ENCODE measurements around the gene UBALD2.

UBALD2 gene

DNA sequence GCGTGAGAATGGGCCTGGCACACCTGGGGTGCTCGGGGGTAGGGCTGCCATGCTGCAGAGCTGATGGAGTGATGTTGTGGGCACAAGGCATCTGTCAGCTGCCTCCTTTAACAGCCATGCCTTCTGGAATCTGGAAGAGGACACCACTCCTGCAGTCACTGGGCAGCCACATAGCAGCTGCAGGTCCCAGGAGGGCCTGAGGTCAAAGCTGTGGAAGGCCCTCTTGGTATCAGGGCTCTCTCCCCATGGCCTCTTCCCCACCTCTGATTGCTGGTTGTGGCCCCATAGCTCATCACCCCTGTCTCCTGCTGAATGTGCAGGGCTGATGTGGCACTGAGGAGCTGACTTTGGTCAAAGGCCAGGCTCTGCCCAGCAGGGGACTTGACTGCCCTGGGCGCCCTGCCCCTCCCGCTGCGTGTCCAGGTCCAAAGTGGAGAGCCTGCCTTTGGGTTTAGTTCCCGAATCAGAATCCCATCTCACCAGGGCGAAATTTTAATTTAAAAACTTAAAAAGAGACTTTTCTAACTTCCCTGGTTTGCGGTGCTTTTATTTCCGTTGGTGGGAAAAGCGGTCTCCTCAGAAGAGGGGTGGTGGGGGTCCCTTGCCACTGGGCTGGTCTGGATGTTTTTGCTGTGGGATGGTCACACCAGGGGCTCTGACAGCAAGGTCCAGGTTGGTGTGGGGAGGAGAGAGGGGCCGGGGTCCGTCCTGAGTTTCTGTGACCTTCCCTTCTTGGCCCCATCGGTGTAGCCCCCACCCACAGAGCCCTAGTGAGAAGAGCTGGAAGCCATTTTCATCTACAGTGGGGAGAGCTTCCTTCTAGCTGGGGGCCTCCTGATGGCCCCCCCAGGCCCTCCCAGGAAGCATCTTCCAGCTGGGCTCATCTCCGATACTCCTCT is 5.9 kb downstream of the UBALD2 start:
- H3K27ac ChIP-seq: no peak overlapping the region
- H3K4me2 ChIP-seq (ENCODE audit: low read length): no peak overlapping the region
- TF ChIP-seq, protein P1, sequence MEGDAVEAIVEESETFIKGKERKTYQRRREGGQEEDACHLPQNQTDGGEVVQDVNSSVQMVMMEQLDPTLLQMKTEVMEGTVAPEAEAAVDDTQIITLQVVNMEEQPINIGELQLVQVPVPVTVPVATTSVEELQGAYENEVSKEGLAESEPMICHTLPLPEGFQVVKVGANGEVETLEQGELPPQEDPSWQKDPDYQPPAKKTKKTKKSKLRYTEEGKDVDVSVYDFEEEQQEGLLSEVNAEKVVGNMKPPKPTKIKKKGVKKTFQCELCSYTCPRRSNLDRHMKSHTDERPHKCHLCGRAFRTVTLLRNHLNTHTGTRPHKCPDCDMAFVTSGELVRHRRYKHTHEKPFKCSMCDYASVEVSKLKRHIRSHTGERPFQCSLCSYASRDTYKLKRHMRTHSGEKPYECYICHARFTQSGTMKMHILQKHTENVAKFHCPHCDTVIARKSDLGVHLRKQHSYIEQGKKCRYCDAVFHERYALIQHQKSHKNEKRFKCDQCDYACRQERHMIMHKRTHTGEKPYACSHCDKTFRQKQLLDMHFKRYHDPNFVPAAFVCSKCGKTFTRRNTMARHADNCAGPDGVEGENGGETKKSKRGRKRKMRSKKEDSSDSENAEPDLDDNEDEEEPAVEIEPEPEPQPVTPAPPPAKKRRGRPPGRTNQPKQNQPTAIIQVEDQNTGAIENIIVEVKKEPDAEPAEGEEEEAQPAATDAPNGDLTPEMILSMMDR (IDR thresholded peaks at IDR 0.05): no peak
- H3K4me1 ChIP-seq: peaks cover 35% of the 10 kb centered on the region
- no peaks in the 10 kb centered on the region for H3K36me3 ChIP-seq (ENCODE audit: control insufficient read depth, insufficient read depth, low read length)
- no peak overlapping the region for H3K9ac ChIP-seq
- H2AFZ ChIP-seq: no peak overlapping the region
- H3K27me3 ChIP-seq (ENCODE audit: control insufficient read depth, insufficient read depth, low read length): no peaks in the 10 kb centered on the region
- no peak overlapping the region for H3K4me3 ChIP-seq (ENCODE audit: low read depth, low read length)
- H3K79me2 ChIP-seq: peaks cover 26% of the 10 kb centered on the region
- H3K9me3 ChIP-seq (ENCODE audit: control insufficient read depth, low read length): no peaks in the 10 kb centered on the region

DNA sequence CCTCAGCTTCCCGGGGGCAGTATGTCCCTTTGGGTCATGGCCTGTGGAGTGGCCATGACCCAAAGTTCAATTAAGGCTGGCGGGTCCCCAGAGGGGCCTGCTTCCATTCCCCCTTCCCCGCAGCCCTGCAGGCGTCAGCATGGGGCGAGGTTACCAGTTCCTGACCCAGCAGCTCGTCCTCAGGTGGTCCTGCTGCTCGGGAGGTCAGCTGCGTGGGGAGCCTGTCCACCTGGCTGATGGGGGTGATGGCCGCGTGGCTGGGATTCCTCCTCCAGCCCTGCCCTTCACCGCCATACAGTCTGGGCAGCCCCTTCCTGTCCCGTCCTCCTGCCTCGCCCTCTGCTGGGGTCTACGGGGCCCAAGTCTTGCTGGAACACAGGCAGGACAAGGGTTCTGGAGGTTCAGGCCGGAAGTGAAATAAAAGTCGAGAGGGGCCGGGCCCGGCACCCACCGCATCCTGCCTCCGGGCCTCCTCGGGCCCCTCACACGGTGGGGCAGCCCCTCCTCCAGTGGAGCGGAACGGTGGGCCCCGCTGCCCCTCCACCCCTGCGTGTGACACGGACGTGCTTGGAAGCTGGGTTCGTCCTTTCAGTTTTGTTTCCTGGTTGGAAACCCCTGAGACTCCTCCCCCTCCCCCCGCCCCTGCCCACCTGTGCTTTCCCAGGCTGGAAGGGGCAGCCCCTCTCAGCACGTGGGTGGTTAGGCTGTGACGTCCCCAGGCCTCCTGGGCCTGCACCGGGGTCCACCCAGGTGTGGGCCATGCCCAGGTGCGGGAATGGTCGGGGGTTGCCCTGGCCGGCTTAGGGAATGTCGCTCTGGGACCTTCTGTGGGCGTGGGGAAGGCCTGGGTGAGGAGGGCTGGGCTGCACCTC is 6.8 kb downstream of the UBALD2 start:
- Histone ChIP-seq H3K36me3 (ENCODE audit: control insufficient read depth, insufficient read depth, low read length) (no peaks in the 10 kb centered on the region), H3K27ac (no peak overlapping the region), H3K4me1 (peaks cover 33% of the 10 kb centered on the region)

DNA sequence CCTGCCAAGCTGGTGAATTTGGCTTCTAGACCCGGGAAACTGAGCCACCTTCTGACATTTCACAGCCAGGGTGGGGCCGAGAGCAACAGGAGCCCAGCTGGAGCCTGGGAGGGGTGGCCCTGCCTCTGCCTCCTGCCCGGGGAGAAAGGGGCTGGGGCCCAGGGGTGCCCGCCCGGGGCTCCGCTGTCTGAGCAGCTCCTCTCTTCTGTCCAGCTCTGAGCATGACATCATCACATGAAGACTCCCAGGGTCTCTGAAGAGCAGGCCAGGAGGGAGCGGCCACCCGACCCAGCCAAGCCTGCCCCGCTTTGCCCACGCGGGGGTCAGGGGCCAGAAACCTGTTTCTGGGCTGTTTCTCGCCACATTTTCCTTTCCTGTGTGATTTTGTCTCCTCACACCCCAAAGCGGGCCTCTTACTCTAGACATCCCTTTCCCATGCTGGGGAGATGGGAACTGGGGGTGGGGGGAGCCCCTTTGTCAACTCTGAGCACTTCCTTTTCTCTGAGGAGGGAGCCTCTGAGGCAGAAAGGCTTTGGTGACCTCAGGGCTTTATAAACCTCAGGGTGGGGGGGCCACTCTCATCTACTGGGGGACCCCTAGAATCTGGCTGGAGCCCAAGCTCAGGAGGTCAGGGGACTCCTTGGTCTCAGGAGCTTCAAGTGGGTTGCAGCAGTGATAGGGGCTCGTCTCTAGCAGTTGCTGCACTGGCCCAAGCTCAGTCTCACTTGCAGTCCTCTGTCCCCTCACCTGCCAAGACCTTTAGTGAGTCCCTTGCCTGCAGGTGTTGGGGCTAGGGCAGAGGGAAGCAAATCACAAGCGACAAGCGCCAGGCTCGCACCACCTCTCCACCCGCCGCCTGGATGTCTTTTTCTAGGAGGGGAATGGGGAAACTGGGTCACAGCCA is 7.6 kb downstream of the UBALD2 start:
- peaks cover 27% of the 10 kb centered on the region for H3K4me1 ChIP-seq
- H2AFZ ChIP-seq: no peak overlapping the region
- TF ChIP-seq, protein P1 (IDR thresholded peaks at IDR 0.05): no peak
- H3K79me2 ChIP-seq: peaks cover 17% of the 10 kb centered on the region
- no peaks in the 10 kb centered on the region for H3K36me3 ChIP-seq (ENCODE audit: control insufficient read depth, insufficient read depth, low read length)
- no peak overlapping the region for H3K4me3 ChIP-seq (ENCODE audit: low read depth, low read length)
- H3K27ac ChIP-seq: no peak overlapping the region
- no peak overlapping the region for H3K4me2 ChIP-seq (ENCODE audit: low read length)
- no peaks in the 10 kb centered on the region for H3K27me3 ChIP-seq (ENCODE audit: control insufficient read depth, insufficient read depth, low read length)
- no peaks in the 10 kb centered on the region for H3K9me3 ChIP-seq (ENCODE audit: control insufficient read depth, low read length)
- H3K9ac ChIP-seq: no peak overlapping the region

More for the DNA sequence above, 6.8 kb downstream of the UBALD2 start:
- Histone ChIP-seq H3K27me3 (ENCODE audit: control insufficient read depth, insufficient read depth, low read length) (no peaks in the 10 kb centered on the region), H3K79me2 (peaks cover 19% of the 10 kb centered on the region), H2AFZ (no peak overlapping the region), H3K4me2 (ENCODE audit: low read length) (peak overlapping the region; percentile 9), H3K4me3 (ENCODE audit: low read depth, low read length) (peak overlapping the region; percentile 5), H3K9ac (no peak overlapping the region), H3K9me3 (ENCODE audit: control insufficient read depth, low read length) (no peaks in the 10 kb centered on the region)
- TF ChIP-seq, protein P1 (IDR thresholded peaks at IDR 0.05): no peak

DNA sequence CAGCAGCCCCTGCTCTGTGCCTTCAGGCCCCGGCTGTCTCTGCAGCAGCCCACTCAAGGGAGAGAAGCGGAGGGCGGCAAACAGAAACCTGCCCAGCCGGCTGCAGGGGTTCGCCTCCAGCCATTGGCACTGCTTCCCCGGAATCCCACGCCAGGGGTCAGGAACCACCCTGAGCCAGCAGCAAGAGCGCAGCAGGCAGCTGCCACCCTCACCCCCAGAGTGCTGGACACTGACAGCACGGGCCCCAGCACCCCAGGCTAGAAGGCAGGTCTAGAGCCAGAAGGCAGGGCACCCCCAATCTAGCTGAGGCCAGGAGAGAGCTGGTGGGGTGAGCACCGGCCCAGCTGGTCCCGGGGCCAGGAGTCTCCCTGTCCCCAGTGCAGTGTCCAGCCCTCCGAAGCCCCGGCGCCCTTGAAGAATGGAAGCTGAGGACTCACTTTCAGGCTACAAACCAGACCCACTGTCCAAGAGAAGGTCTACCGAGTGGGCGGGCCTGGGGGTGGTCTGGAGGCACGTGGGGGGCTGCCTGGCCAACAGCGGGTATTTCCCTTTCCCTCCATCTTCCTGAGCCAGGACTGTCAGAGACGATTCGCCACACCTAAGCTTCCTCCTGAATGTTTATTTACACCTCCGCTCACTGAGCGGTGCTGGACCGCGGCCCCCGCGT is 8.4 kb downstream of the UBALD2 start:
- TF ChIP-seq, protein P1 (IDR thresholded peaks at IDR 0.05): no peak
- Histone ChIP-seq H3K9me3 (ENCODE audit: control insufficient read depth, low read length) (no peaks in the 10 kb centered on the region), H2AFZ (no peak overlapping the region), H3K4me1 (peaks cover 21% of the 10 kb centered on the region), H3K36me3 (ENCODE audit: control insufficient read depth, insufficient read depth, low read length) (no peaks in the 10 kb centered on the region), H3K4me2 (ENCODE audit: low read length) (no peak overlapping the region), H3K4me3 (ENCODE audit: low read depth, low read length) (no peak overlapping the region), H3K27ac (no peak overlapping the region), H3K9ac (no peak overlapping the region), H3K27me3 (ENCODE audit: control insufficient read depth, insufficient read depth, low read length) (no peaks in the 10 kb centered on the region), H3K79me2 (peaks cover 9% of the 10 kb centered on the region)
